Measurements from ENCODE around the gene FOXC1.

Gene FOXC1

GRCh38 chr6:1576166-1576565 lies 33.5 kb upstream of the FOXC1 start:
- Histone ChIP-seq H3K9me3 (peaks cover 0 to 10% (median 0%) of the 10 kb centered on the region in 3 donors), H3K27ac (peak overlapping the region; percentile 84 to 88), H3K4me1 (peaks cover 0 to 38% (median 29%) of the 10 kb centered on the region in 4 donors), H3K4me3 (no peak overlapping the region), H3K36me3 (no peaks in the 10 kb centered on the region), H3K27me3 (no peaks in the 10 kb centered on the region)
- TF ChIP-seq CTCF (IDR thresholded peaks at IDR 0.05): no peak
- DNase-seq: no peak
- intact Hi-C loops (cut with DNase I; ENCODE audit: low total_unique reads): no loop called here

GRCh38 chr6:1576711-1577110 lies 33.0 kb upstream of the FOXC1 start:
- Histone ChIP-seq H3K4me1 (peaks cover 0 to 38% (median 29%) of the 10 kb centered on the region in 4 donors), H3K27me3 (no peaks in the 10 kb centered on the region), H3K4me3 (no peak overlapping the region), H3K9me3 (peaks cover 0 to 4% (median 0%) of the 10 kb centered on the region in 3 donors), H3K27ac (peak overlapping the region; percentile 84 to 88), H3K36me3 (no peaks in the 10 kb centered on the region)
- intact Hi-C loops (cut with DNase I; ENCODE audit: low total_unique reads): no loop called here
- peak in 1 of 2 donors; percentile 31 for DNase-seq
- TF ChIP-seq CTCF (IDR thresholded peaks at IDR 0.05): no peak

- Histone ChIP-seq H3K9me3 (no peaks in the 10 kb centered on the region), H3K27me3 (no peaks in the 10 kb centered on the region), H3K27ac (peak overlapping the region; percentile 44 to 84), H3K4me3 (no peak overlapping the region), H3K36me3 (no peaks in the 10 kb centered on the region), H3K4me1 (peaks cover 0 to 38% (median 29%) of the 10 kb centered on the region in 4 donors)
- TF ChIP-seq CTCF (IDR thresholded peaks at IDR 0.05): no peak
- no peak for DNase-seq
- intact Hi-C loops (cut with DNase I; ENCODE audit: low total_unique reads): no loop called here
Observed at GRCh38 chr6:1577146-1577680, 32.5 kb upstream of the FOXC1 start.

DNA sequence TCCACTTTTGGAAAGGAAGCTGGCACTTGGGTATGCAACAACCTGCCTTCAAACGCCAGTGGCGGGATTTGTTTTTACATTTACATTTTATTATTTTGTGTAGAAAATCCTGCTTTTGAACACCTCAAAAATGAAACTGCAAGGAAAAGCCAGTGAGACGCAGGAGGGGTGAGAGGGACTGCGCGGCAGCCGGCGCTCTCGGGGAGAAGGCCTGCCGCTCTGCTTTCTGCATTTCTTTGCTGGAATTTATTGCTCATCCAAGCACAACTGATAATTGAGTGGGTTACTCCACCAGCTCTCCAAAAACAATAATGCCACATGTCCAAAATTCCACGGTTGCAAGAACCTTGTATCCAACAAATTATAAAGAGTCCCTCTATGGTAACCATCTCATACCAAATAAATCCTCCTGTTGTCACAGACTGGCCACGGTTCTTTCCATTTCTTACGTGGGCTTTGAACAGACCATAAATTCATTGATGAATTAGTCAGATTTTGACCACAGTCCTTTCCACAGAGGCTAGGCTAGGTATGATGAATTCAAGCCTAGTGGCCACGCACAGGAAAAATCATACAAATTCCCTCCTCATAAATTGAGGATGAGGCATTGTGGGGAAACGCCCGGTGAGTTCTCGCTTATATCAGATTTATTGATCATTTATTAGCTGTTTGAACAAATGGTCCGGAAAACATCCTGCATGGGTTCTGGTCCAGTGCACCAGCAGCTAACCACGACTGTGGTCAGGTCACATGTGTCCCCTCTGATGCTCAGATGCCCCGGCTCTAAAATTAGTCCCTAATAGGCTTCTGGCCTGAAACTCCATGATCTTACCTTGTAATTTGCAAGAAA lies 31.6 kb upstream of the FOXC1 start:
- peaks cover 0 to 38% (median 29%) of the 10 kb centered on the region in 4 donors for H3K4me1 ChIP-seq

GRCh38 chr6:1579096-1579495 lies 30.6 kb upstream of the FOXC1 start:
- Histone ChIP-seq H3K4me3 (no peak overlapping the region), H3K27ac (no peak overlapping the region), H3K36me3 (no peaks in the 10 kb centered on the region), H3K4me1 (peaks cover 0 to 29% (median 21%) of the 10 kb centered on the region in 4 donors), H3K9me3 (no peaks in the 10 kb centered on the region), H3K27me3 (no peaks in the 10 kb centered on the region)
- intact Hi-C loops (cut with DNase I; ENCODE audit: low total_unique reads): no loop called here
- no peak for TF ChIP-seq CTCF (IDR thresholded peaks at IDR 0.05)
- DNase-seq: no peak

More for the DNA sequence above, 31.6 kb upstream of the FOXC1 start:
- DNase-seq: no peak
- Histone ChIP-seq H3K9me3 (no peaks in the 10 kb centered on the region), H3K27ac (peak overlapping the region; percentile 44 to 84), H3K36me3 (no peaks in the 10 kb centered on the region), H3K27me3 (no peaks in the 10 kb centered on the region), H3K4me3 (peak overlapping the region; percentile 15 to 35)
- intact Hi-C loops (cut with DNase I; ENCODE audit: low total_unique reads): no loop called here
- no peak for TF ChIP-seq CTCF (IDR thresholded peaks at IDR 0.05)
